HG02798 (cell line): ENCODE measurements around the gene TVP23C.

Experiments
- ATAC-seq: cut with Tn5 transposase; IDR thresholded peaks from one replicate; pipeline ENCODE4 v1.9.1; 2021; ENCODE audit warnings: mild to moderate bottlenecking; ENCODE audit not compliant: unreplicated experiment, poor library complexity

The TVP23C gene

DNA sequence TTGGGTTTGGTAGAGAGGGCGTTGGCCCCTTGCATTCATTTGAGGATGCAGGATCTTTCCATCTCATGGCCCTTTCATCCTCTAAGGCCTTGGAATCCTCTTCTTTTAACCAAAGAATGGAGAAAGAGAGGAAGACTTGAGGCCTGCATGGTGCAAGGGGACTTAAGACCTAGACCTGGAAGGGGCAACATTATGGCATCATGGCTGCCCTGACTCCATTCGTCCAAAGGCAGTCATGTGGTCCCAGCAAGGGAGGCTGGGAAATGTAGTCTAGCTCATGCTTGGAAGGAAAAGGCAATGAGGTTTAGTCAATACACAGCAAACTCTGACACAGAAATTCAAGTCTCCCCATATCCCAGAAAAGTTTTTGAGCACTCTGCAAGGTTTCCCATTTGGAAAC, 65.2 kb downstream of the TVP23C start:
- ATAC-seq = no peak

DNA sequence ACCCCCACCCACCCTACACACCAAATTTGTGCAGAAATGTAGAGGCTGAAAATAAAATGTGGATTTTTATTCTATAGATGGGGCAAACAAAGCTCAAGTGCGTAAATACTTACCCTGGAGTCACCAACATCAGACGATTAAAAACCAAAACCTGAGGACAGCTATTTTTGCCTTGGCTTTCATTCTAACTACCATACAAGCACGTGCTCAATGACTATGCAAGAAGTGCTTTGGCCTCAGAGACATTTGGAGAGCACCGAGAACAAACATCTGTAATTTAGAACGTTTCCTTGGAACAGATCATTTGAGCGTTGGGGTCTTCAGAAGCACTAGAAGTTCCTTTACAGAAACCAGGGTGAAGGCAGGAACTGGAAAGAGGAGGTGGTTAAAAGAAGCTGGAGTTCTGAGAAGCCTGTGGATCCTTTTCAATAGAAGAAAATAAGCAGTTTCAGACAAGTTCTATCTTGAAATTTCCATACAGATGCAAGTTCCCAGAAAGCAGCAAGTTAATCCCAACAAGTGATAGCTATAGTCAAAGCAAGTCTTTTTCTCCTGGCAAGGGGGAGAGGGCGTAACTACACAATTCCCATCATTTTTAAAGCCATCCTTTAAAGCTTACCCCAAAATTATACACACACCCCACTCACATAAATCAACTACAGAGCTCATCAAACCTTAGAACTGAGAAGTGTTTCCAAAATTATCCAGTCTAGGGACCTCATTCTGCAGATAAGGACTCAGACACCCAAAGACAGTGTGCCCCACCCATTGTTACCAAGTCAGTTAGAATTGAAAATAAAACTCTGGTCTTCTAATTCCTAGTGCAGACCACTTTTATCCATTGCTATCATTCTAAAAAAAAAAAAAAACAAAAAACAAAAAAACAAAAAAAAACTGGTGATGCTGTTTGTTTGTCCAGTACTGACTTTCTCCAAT, 66.3 kb downstream of the TVP23C start:
- ATAC-seq = no peak

DNA sequence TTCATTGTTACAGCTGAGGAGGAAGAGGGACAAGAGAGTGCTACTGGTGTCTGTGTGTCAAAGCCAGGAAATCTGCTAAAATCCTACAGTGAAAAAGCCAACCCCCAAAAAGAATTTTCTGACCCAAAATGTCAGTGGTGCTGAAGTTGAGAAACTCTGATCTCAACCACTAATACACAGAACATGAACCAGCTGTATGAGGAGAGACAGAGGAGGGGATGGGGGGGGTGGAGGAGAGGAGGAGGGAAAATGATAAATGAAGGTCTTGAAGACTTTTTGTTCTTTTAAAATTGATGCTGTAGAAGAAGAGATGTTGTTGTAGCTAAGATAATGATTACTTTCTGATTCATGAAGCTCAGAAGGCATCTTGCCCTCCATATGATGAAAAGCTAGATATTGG, 68.5 kb downstream of the TVP23C start:
- no peak for ATAC-seq

DNA sequence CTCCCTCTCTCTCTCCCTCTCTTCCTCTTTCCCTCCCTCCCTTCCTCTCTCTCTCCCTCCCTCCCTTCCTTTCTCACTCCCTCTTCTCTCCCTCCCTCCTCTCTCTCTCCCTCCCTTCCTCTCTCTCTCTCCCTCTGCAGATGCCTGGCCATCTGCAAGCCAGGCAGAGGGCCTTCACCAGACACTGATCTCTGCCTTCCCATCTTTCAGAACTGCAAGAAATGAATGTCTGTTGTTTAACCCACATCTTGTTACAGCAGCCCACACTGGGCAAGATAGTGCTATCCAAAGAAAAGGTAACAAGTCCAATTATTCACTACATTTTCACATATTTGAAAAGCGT, 69.6 kb downstream of the TVP23C start:
- no peak for ATAC-seq

DNA sequence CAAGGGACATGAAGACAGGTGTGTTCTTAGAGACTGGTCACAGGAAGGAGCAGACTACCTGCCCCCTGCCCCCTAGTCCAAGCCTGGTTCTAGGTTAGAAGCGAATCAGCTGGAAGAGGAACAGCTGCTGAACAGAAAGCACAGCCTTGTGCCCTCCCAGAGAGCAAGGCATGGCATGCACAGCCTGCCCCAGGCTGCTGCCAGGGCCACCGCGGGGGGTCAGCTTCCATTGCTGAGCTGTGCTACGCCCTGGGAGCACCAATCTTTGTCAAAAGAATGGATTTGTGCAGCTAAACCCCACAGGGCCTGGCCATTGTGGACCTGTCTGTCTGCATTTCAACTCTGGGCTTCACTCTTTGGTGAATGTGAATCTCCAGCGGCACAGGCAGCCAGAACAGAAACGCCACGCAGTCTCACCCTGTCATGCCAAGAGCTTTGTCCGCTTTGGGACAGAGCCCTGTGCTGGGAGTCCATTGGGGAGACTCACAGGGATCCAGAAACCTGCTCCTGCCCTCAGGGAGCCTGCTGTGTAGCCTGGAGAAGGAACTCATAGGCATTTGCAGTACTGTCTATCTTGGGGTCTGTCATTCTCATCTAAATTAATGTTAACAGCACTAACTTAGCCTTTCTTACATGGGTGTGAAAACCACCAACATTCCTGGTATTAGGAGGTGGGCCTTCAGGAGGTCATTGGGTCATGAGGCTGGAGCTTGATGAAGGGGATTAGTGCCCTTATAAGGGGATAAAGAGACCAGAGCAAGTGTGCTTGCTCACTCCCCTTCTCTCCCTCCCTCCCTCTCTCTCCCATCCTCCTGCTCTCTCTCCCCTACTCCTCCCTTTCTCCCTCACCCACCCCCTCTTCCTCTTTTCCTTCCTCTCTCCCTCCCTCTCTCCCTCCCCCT, 70.2 kb downstream of the TVP23C start:
- ATAC-seq = no peak

DNA sequence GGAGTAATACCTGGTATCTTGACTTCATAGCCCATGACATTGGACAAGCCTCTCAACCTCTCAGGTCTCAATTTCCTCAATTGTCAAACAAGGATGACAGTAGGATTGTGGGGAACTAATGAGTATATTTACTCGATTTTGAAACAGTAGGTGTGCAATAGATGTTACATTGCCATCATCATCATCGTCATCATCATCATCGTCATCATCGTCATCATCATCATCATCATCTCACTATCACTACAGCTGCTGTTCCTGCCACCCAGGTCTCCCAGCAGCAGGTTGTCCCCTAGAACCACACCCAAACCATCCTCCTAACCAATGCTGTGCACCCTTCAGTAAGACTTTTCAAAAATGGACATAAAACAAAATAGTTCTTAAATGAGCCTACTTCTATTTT, 71.1 kb downstream of the TVP23C start:
- ATAC-seq = no peak

DNA sequence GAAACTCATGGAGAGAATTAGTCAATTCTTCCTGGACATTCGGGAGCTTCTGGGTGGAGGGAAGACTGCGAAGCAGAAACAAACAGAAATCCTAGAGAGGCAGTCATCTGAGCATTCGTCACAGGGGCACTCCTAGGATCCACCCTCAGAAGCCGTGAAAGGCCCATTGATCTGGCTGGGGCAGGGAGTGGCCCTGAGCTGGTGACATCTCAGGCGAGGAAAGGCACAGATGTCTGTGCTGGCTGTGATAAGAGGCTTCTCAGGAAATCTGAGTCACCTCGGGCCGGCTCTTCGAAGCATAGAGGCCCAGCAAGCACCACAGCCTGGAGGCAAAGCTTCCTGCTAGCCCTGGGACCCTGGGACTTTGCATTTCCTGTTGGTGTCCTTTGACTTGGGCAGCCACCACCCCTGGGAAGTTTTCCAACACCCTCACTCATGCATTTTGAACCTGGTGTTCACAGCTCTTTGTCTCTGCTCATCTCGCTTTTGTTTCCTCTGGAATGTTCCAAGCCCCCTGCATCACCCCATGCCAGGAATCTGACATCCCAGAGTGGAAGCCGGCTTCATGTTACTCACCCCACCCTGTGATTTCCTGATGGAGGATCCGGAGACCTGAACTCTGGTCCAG, 72.5 kb downstream of the TVP23C start:
- ATAC-seq = no peak

DNA sequence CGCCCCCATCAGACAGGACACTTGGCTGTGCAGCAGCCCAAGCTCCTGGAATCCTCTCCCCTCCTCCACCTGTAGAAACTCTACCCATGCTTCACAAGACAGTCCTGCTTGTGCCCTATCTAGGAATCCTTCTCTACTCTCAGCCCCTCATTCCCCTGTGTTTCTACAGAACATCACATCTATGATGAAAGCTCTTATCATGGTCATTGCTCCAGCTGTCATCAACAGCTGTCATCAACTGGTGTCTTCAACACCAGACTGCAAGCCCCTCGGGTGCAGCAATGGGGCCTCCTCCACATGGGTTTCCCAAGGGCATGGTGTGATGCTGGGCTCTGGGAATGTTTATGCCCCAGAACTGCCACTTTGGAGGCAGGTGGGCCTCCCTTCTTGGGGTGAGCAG, 74.7 kb downstream of the TVP23C start:
- ATAC-seq = no peak

DNA sequence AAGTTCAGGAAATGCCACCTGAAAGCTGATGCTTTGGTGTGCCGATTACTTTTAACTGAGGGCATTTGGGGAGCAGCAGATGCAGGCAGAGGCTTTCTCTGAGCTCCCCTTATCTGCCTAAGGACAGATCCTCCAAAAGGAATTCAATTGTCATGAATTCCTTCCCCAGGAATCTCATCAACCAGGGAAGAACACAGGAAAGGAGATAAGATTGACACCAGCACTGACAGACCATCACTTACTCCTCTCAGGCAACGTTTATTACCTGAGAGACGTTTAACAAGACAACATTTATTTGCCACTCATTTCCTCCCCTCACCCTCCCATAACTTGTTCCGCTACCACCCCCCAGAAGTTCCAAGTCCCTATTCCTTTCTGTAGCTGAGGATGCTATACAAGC, 78.2 kb downstream of the TVP23C start:
- ATAC-seq = no peak

DNA sequence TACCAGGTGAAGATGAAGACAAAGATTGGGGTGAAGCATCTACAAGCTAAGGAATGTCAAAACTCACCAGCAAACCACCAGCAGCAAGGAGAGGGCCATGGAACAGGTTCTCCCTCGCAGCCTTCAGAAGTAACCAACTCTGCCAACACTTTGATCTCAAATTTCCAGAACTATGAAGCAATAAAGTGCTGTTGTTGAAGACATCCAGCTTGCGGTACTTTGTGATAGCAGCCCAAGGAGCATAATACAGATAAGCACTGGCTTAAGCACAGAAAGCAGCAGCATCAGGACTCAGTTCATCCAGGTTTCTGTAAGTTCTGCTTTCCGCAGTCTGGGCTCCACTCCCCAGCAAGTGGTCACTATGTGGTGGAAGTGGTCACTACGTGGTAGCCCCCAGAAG, 79.9 kb downstream of the TVP23C start:
- no peak for ATAC-seq

DNA sequence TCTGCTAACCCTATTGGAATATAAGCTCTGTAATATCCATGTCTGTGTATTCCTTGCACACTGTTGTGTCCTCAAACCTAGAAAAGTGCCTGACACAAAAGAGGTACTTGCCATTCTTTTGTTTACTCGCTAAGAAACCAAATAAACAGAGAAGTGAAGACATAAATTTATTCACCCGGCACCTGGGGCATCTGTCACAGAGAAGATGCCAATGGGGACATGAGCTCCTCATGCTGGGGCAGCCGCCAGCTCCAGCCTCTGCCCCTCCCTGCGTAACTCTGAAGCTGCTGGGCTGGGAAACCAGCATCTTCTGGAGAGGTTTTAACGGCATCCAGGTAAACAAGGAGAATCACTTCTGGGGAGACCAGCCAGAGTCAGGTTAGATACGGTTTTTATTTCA, 80.8 kb downstream of the TVP23C start:
- ATAC-seq = no peak

DNA sequence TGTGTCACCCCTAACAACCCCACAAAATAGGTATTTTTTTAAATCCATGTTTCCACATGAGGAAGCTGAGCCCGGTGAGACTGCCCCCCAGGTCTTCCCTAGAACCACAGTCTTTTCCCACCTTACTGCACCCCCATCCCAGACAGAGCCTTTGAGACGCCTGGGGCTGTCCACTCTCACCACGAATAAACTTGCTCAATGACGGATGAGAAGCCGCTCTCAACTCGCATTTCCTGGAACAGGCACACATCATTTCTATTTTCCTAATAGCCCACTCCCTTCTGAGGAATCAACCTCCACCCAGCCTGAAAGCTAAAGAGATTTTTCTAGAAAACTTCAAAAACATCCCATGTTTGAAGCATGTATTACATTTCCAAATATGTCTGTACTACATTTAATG, 81.8 kb downstream of the TVP23C start:
- ATAC-seq = no peak

DNA sequence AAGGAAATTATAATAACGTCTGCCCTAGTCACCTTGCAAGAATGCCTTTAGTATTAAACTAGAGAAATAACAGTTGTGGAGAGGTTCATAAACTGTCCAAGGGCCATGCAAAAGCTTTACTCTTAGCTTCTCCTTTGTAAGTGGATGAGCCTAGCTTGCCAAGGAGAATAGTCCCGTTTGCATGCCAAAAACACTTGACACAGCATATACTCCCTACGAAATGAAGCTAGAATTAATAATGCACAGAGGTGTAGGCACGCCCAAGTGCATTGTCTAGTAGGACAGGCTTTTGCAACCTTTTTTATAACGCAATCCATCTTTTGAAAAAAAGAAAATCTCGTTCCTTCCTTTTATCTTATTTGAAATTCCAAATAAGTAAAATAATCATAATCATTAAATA, 83.1 kb downstream of the TVP23C start:
- ATAC-seq = no peak

DNA sequence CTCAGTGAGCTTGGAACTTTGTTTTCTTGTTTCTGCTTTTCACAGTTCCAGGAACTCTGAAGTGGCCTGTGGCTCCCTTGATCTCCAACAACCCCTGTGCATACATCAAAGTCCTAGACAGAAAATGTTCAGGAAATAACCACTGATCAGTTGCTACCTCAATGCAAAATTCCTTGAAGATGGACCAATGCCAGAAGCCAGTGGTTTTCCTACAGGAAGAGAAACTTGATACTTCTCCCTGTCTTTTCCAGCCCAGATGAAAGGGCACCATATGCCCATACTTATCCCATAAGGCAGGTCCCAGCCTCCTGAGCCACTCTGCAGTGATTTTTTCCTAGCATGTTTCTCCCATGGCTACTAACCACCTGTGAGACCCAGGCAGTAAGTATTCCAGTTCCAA, 83.6 kb downstream of the TVP23C start:
- no peak for ATAC-seq

DNA sequence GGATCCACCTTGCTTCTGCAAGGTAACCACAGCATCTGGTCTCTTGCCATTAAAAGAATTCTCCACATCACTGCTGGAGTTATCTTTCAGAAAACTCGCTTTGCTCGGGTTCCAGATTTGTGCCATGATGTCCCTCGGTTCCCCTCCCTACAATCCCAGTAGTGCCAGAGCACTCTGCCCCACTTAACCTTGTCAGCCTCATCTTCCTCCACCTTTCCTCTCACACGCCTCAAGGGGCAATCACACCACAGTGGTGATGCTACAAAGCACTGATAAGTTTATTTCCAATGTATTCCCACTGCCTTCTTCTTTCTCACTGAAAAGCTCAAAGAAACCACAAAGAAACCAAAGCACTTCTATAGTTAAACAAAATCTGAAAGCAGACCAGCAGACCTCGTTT, 84.4 kb downstream of the TVP23C start:
- no peak for ATAC-seq

DNA sequence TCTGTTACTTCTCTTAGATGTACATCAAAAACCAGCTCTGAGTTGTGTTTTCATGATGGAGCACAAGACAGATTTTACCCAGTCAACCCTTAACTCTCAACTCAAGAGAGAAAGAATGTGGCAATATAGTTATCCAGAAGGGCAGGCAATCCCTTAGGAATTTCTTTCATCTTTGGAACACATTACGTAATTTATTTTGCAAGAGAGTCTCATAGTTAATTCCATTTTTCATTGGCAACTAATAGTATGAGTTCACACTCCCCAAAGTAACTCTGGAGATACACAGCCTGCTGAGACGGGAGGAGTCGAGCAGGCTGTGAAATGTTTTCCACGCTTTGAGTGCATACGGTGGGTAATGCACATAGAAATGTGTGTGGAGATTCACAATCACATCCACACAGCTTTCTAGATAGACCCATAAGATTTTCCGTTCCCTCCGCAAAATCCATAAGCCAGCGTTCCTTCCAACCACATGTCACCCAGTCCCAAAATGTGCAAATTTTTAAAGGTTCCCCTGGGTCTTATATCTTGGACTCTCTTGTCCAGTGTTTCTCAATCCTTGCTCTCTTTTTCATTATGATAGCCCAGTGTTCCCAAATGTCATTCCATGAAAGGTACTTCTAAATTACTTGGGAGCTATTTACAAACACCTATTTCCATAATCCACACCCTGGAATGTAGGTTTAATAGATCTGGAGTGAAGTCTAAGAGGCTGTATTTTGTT, 87.5 kb downstream of the TVP23C start:
- ATAC-seq = no peak

DNA sequence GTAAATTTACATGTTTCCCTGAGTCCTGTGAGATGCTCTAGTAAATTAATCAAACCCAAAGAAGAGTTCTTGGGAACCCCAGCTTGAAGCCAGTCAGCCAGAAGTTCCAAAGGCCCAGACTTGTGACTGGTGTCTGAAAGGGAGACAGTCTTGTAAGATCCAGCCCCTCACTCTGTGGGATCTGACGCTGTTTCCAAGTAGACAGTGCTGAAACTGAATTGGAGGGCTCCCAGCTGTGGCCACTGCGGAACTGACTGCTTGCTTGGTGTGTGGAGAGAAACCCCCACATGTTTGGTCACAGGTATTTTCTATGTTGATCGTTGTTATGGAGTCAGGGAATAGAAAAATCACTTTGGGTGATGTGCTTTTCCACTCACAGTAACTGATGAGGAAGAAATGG, 90.4 kb downstream of the TVP23C start:
- no peak for ATAC-seq

DNA sequence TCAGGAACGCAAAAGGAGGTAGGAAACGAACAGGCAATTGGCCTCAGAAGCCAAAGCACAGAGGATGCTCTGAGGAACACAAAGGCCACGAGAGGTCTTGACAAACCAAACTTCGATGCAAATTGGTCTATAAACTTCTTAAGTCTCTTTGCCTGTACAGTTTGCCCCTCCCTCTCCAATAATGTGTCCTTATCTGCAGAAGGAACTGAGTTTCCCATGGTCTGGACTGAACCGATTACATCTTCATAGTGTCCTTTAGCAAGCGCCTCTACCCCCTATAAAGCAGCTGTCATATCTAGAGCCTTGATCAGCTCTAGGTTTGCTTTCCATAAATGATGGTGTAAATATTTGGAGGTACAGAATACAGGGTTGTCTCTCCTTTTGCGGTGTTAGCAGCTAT, 92.7 kb downstream of the TVP23C start:
- no peak for ATAC-seq

DNA sequence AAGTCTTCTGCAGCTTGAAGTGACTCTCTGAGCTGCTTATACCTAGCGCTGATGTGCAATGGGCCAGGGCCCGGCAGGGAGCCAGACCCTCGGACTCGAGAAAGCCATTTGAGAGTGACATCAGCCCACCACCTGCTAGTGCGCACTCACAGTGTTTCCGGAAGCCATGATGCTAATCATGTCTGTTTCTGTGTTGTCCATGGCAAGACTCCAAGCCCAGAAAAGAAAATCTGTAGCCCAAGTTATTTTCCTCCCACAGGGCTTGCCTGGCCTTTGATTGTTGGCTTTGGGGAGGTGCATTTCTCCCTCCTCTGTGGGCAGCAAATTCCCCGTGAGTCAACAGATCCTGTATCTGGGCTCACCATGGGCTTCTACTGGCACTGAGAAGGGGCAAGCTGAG, 94.0 kb downstream of the TVP23C start:
- ATAC-seq = no peak

DNA sequence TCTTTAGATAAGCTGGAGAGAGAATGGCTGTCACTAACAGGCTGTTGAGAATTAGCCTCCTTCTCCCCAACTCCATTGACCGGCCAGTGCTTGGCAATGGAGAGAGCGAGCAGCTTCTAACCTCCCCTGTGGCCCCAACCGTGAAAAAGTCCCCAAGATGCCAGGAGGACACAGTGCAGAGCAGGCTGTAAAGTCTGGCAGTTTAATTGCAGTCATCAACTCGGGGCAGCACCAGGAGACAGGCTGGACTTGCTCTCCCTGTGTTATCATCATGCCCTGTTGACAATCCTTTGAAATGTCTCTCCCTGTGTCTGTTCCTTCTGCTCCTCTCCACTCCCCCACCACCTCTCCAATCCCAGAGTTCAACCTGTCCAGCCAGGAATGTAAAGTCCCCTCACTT, 95.2 kb downstream of the TVP23C start:
- ATAC-seq = no peak
